H1 (cell line): Measurements from ENCODE around the gene HPS6. TPM values are rescaled to one million over a fixed set of nuclear protein-coding genes. Genes with fewer than 3 reads are reported as not detected.
A peak's percentile ranks its signal among the peaks of the same experiment; 100 is the strongest.

Experiments used
- HDAC2 ChIP-seq, 2 experiments: fragments of 300-600 bp in 1 of 2; sonication (generic) in 1 of 2; IDR thresholded peaks; 2 replicates each; pipeline ENCODE4 v1.6.1; 2011 to 2012; ENCODE audit warnings: low read depth in 2 of 2, low read length in 2 of 2, mild to moderate bottlenecking in 2 of 2, moderate library complexity in 2 of 2, borderline replicate concordance in 1 of 2, inconsistent platforms in 1 of 2
- polyA plus RNA-seq, 7 experiments: library from polyadenylated mRNA; depleted of rRNA in 3 of 7; stranded (reverse) in 5 of 7; unstranded in 2 of 7; fragments of >200 nt in 5 of 7; fragments of 200-250 nt in 2 of 7; gene quantifications; 1 replicate in 5 of 7; 2 replicates in 1 of 7; 4 replicates in 1 of 7; pipeline versions ENCODE4 v1.2.1 to v1.2.3, GENCODE V29; 2011 to 2013; ENCODE audit warnings: missing spikeins in 2 of 7, mixed read lengths in 2 of 7
- total RNA-seq: library from RNA; stranded (reverse); fragmentation: NEBNext Ultra II Directional; extraction: Animal tissue kit (Norgen Biotek cat#: 25700); gene quantifications from 2 replicates; pipeline ENCODE4 v1.2.1, GENCODE V29; 2021

HPS6 gene
- total and polyA plus RNA-seq, 2 of the 8 experiments (the other 6 are each of a cell fraction or from before 2014, with no cell fraction given), result 10.2 to 17.7 TPM

GRCh38 chr10:102113956-102114857, 49.1 kb downstream of the HPS6 start (continued):
- 0 out of 4 replicates have a peak, but pooled peaks of 1 of the 2 experiments have one; percentile 49 for TF ChIP-seq HDAC2 (IDR thresholded peaks at IDR 0.05; ENCODE audit: borderline replicate concordance in 1 of 2, low read depth in 2 of 2, low read length in 2 of 2)
